Peyer's patch (tissue), 4 donors: ENCODE results near the gene TMEM267. TPM values are rescaled to one million over a fixed set of nuclear protein-coding genes. Genes with fewer than 3 reads are reported as not detected.

ENCODE experiments used
- DNase-seq, 3 donors: peaks; one replicate each; pipeline ENCODE4 v3.0.0-alpha.2; 2017 to 2019
- H3K27ac ChIP-seq, 4 donors: fragments of 200-600 bp; sonication (generic); one replicate each; pipeline ENCODE4 v1.5.1; 2016 to 2019
- H3K27me3 ChIP-seq, 2 donors: fragments of 200-600 bp; sonication (generic); one replicate each; pipeline ENCODE4 v1.5.1; 2019
- H3K36me3 ChIP-seq, 3 donors: fragments of 200-600 bp; sonication (generic); one replicate each; pipeline ENCODE4 v1.5.1; 2016 to 2019
- H3K4me1 ChIP-seq, 4 donors: fragments of 200-600 bp; sonication (generic); one replicate each; pipeline ENCODE4 v1.5.1; 2016 to 2019
- H3K4me3 ChIP-seq, 4 donors: fragments of 200-600 bp; sonication (generic); 1 replicate in 3 of 4; 2 replicates in 1 of 4; pipeline ENCODE4 v1.5.1; 2016 to 2019; ENCODE audit warnings: mild to moderate bottlenecking in 1 of 4
- H3K9me3 ChIP-seq, 4 donors: fragments of 200-600 bp; sonication (generic); one replicate each; pipeline ENCODE4 v1.5.1; 2016 to 2019; ENCODE audit warnings: mild to moderate bottlenecking in 1 of 4
- CTCF ChIP-seq, 6 experiments: fragments of 450-650 bp in 4 of 6; fragments of 200-600 bp in 2 of 6; sonication (generic) in 1 of 6; IDR thresholded peaks; one replicate each; pipeline ENCODE4 v1.5.1; 2017 to 2019; ENCODE audit warnings: antibody characterized with exemption in 6 of 6, mild to moderate bottlenecking in 3 of 6, moderate library complexity in 1 of 6
- POLR2A ChIP-seq, 2 donors: fragments of 450-650 bp; IDR thresholded peaks; one replicate each; pipeline ENCODE4 v1.5.1; 2017; ENCODE audit warnings: antibody characterized with exemption in 2 of 2, mild to moderate bottlenecking in 2 of 2, moderate library complexity in 2 of 2
- total RNA-seq, 4 donors: library from RNA; depleted of rRNA; stranded (reverse); fragments of >200 nt; gene quantifications; one replicate each; pipeline ENCODE4 v1.1.0, GENCODE V29; 2016

The TMEM267 gene
- 1 to 10 TPM; 3.3 to 5.8 (median 4.7) TPM for total RNA-seq

DNA sequence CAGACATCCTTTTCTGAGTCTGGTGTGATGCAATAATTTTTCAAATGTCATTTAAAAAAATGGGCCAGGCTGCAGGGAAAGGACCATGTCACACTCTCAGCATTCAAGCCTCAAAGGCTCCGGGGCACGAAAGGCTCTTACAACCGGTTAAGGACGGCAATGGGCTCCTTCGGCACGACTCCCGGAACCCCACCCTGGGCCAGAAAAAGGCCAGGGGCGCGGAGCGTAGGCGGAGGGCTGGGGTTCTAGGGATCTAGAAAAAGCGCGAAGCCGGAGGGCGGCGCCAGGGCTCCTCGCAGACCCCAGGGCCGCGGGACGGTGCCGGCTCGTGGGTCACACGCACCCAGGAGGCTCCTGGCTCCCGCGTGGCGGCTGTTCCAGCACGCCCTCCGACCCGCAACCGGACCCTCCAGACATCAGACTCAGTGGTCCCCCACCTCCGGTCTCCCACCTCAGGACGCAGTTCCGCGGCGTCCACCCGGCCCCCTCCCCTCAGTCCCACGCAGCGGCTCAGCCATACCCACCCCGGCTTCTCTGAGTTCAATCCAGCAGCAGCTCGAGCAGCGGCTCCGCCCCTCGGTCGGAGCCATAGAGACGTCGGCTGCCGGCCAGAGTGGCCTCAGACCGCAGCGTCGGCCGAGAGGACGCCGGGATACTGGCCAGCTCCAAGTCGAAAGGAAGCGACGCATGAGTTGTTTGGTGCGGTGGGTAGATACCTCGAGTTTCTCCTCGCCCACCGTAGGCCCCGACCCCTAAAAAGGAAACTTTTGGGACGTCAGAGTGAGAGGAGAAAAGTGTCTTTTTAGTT is at the start of gene TMEM267:
Gene TMEM267 (minus strand): TSS at position 568 of the 808 bp plus-strand sequence. CDS start 29,896 bp downstream, outside the sequence.
- peak within 1 kb of the TSS; percentile 79 to 94 (median 86) for H3K4me3 ChIP-seq
- H3K9me3 ChIP-seq = no peaks in the 10 kb centered on the region
- H3K36me3 ChIP-seq = no peaks in the 10 kb centered on the region
- no peaks in the 10 kb centered on the region for H3K27me3 ChIP-seq
- H3K27ac ChIP-seq = peak within 1 kb of the TSS; percentile 95 to 99 (median 98)
- H3K4me1 ChIP-seq = peaks cover 0 to 19% (median 0%) of the 10 kb centered on the region in 4 donors
- TF ChIP-seq CTCF (IDR thresholded peaks at IDR 0.05) (no peak), POLR2A (IDR thresholded peaks at IDR 0.05) (peak; percentile 73 to 85)
- peak; percentile 87 to 96 (median 93) for DNase-seq

DNA sequence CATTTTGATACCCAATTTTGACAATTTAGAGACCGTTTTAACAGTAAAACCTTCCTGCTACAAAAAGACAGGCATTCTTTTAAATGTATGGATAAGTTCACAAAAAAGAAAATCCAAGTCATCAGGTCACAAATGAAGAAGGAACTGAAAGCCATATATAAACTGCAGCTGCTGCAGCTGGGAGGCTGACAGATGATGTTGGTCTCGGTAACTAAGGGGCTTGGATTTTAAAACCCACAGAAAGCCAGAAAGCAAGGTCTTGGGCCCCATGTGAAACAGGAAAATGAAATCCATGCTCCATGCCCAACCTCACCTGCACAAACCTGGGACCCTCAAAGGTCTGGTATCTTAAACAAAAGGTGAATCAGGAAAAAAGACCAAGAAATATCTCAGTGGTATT is 47.0 kb upstream of the TMEM267 start:
- no peaks in the 10 kb centered on the region for H3K4me1 ChIP-seq
- H3K27me3 ChIP-seq = no peaks in the 10 kb centered on the region
- no peak overlapping the region for H3K27ac ChIP-seq
- H3K36me3 ChIP-seq = peaks cover 0 to 85% (median 0%) of the 10 kb centered on the region in 3 donors
- H3K9me3 ChIP-seq = no peaks in the 10 kb centered on the region
- TF ChIP-seq CTCF (IDR thresholded peaks at IDR 0.05) (no peak), POLR2A (IDR thresholded peaks at IDR 0.05) (no peak)
- no peak overlapping the region for H3K4me3 ChIP-seq
- no peak for DNase-seq

- DNase-seq = no peak
These were observed 40.0 kb upstream of the TMEM267 start for GRCh38 chr5:43523662-43524072.

GRCh38 chr5:43520615-43521014 is 37.0 kb upstream of the TMEM267 start:
- Histone ChIP-seq H3K27ac (no peak overlapping the region), H3K36me3 (peaks cover 0 to 21% (median 0%) of the 10 kb centered on the region in 3 donors), H3K9me3 (no peaks in the 10 kb centered on the region), H3K27me3 (no peaks in the 10 kb centered on the region), H3K4me3 (no peak overlapping the region), H3K4me1 (no peaks in the 10 kb centered on the region)
- DNase-seq = no peak
- TF ChIP-seq POLR2A (IDR thresholded peaks at IDR 0.05) (no peak), CTCF (IDR thresholded peaks at IDR 0.05) (no peak)

More at GRCh38 chr5:43523662-43524072, 40.0 kb upstream of the TMEM267 start:
- Histone ChIP-seq H3K4me3 (no peak overlapping the region), H3K36me3 (peaks cover 0 to 41% (median 0%) of the 10 kb centered on the region in 3 donors), H3K9me3 (no peaks in the 10 kb centered on the region), H3K4me1 (no peaks in the 10 kb centered on the region), H3K27me3 (no peaks in the 10 kb centered on the region), H3K27ac (no peak overlapping the region)
- TF ChIP-seq POLR2A (IDR thresholded peaks at IDR 0.05) = no peak
- TF ChIP-seq CTCF (IDR thresholded peaks at IDR 0.05) = no peak

GRCh38 chr5:43515678-43516048 is 32.0 kb upstream of the TMEM267 start:
- TF ChIP-seq POLR2A (IDR thresholded peaks at IDR 0.05) (no peak), CTCF (IDR thresholded peaks at IDR 0.05) (no peak)
- Histone ChIP-seq H3K36me3 (no peaks in the 10 kb centered on the region), H3K27me3 (no peaks in the 10 kb centered on the region), H3K4me1 (peaks cover 0 to 11% (median 0%) of the 10 kb centered on the region in 4 donors), H3K27ac (peak overlapping the region in 3 of 4 donors; percentile 77 to 78 (median 77)), H3K9me3 (no peaks in the 10 kb centered on the region), H3K4me3 (peak overlapping the region; percentile 50 to 77 (median 58))
- DNase-seq = no peak
